HL-60/S4 treated with phorbol 12-myristate 13-acetate at 8.2 ng/mL for 4 days and 3 days (cell line): Measurements from ENCODE around the gene RPSA.
"Not testable (repeated sequence)": the region's sequence is repeated elsewhere in the genome, so short reads cannot be mapped to it uniquely, and the experiment has no call there.

Experiments used
- in situ Hi-C: fragments of 300-500 bp; cut with MboI; formaldehyde crosslinking; loops from 2 replicates; pipeline ENCODE4 v1.15.0; 2022; ENCODE audit warnings: low sequenced_read_pairs

The RPSA gene

GRCh38 chr3:39406368-39407258, at the start of gene RPSA:
Gene RPSA, plus strand, starts transcription at chr3:39406720. Its CDS starts 934 bp downstream, at chr3:39407654.
- in situ Hi-C loops: no loop called here

- in situ Hi-C loops: no loop called here
These were observed 48.2 kb upstream of the RPSA start for GRCh38 chr3:39358333-39358732.

GRCh38 chr3:39361252-39361927, 45.1 kb upstream of the RPSA start:
- in situ Hi-C loops: no loop called here

GRCh38 chr3:39362192-39362591, 44.3 kb upstream of the RPSA start:
- in situ Hi-C loops: no loop called here

- in situ Hi-C loops: no loop called here
These were observed 43.7 kb upstream of the RPSA start for GRCh38 chr3:39362812-39363211.

- in situ Hi-C loops: not testable (repeated sequence)
These were observed 36.1 kb upstream of the RPSA start for GRCh38 chr3:39370450-39370849.

- in situ Hi-C loops: no loop called here
These were observed 33.7 kb upstream of the RPSA start for GRCh38 chr3:39372833-39373232.

- in situ Hi-C loops: no loop called here
These were observed 29.4 kb upstream of the RPSA start for GRCh38 chr3:39376959-39377634.

GRCh38 chr3:39378088-39378487, 28.4 kb upstream of the RPSA start:
- in situ Hi-C loops: no loop called here

- in situ Hi-C loops: no loop called here
These were observed 27.4 kb upstream of the RPSA start for GRCh38 chr3:39378957-39379777.

GRCh38 chr3:39379778-39380155, 26.8 kb upstream of the RPSA start:
- in situ Hi-C loops: no loop called here

GRCh38 chr3:39381432-39381831, 25.1 kb upstream of the RPSA start:
- in situ Hi-C loops: no loop called here

GRCh38 chr3:39383045-39383880, 23.3 kb upstream of the RPSA start, which contains the start of gene SLC25A38:
Gene SLC25A38, plus strand, starts transcription at chr3:39383370. Its CDS starts 355 bp downstream, at chr3:39383725.
- in situ Hi-C loops: no loop called here

GRCh38 chr3:39383881-39384664, 22.4 kb upstream of the RPSA start:
- in situ Hi-C loops: no loop called here

GRCh38 chr3:39384665-39385000, 21.9 kb upstream of the RPSA start:
- in situ Hi-C loops: no loop called here

GRCh38 chr3:39385456-39386090, 20.9 kb upstream of the RPSA start:
- in situ Hi-C loops: no loop called here

- in situ Hi-C loops: no loop called here
These were observed 20.2 kb upstream of the RPSA start for GRCh38 chr3:39386318-39386717.

GRCh38 chr3:39387411-39387975, 19.0 kb upstream of the RPSA start:
- in situ Hi-C loops: no loop called here
